ENCODE results near the gene KRTAP10-6. TPM values are rescaled to one million over a fixed set of nuclear protein-coding genes. Genes with fewer than 3 reads are reported as not detected.

Gene KRTAP10-6
- total RNA-seq, 1 experiment from 2014 or later, result 0.39 TPM

DNA sequence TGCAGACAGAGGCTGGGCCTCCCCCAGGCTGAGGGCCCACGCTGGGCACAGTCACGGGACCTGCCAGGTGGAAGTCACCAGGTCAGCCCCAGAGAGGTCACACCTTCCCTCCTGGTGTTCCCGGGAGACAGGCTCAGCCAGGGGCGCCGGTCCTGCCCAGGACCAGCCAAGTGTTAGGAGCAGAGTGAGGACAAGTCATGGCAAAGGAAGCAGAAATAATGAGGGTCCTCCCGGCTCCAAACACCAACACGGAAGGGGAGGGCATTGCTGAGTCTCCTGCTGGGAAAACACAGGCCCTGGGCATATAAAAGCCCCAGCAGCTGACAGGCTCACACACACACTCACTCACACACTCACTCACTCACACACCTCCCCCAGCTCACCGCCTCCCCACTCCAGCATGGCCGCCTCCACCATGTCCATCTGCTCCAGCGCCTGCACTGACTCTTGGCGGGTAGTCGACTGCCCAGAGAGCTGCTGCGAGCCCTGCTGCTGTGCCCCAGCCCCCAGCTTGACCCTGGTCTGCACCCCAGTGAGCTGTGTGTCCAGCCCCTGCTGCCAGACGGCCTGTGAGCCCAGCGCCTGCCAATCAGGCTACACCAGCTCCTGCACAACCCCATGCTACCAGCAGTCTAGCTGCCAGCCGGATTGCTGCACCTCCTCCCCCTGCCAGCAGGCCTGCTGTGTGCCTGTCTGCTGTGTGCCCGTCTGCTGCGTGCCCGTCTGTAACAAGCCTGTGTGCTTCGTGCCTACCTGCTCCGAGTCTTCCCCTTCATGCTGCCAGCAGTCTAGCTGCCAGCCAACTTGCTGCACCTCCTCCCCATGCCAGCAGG is 44.9 kb upstream of the KRTAP10-6 start, which contains the start of gene KRTAP10-10:
TSS of gene KRTAP10-10 (plus strand) at position 339 of the 833 bp plus-strand sequence. CDS start at position 401, 62 bp downstream.
- no peak within 1 kb of the TSS for H3K27ac ChIP-seq (ENCODE audit: low read depth, low read length, poor library complexity, severe bottlenecking)
- ChIA-PET POLR2A (ENCODE audit: low non-redundant PET) (no interaction called here), CTCF (no interaction called here)
- no peak for DNase-seq (ENCODE audit: low spot score)
- peaks cover 2% of the 10 kb centered on the region for H3K9me3 ChIP-seq (ENCODE audit: low read depth, low read length, poor library complexity, severe bottlenecking)
- H3K36me3 ChIP-seq (ENCODE audit: insufficient read depth, low read length, poor library complexity, severe bottlenecking), result no peaks in the 10 kb centered on the region
- BruUV-seq (replicated peaks), result no TSS peak
- intact Hi-C loops (cut with micrococcal nuclease; ENCODE audit: unreplicated experiment), result no loop called here
- H3K27me3 ChIP-seq (replicated peaks; ENCODE audit: insufficient read depth, low read depth, low read length, poor library complexity), result no peaks in the 10 kb centered on the region
- H3K4me3 ChIP-seq (ENCODE audit: low read depth, low read length, poor library complexity, severe bottlenecking), result no peak within 1 kb of the TSS
- no peaks in the 10 kb centered on the region for H3K4me1 ChIP-seq (ENCODE audit: insufficient read depth, low read length, poor library complexity, severe bottlenecking)
- no peak for TF ChIP-seq EZH2 (IDR thresholded peaks at IDR 0.05; ENCODE audit: borderline replicate concordance, low read depth, low read length, poor library complexity, severe bottlenecking)
- TF ChIP-seq, protein P1, sequence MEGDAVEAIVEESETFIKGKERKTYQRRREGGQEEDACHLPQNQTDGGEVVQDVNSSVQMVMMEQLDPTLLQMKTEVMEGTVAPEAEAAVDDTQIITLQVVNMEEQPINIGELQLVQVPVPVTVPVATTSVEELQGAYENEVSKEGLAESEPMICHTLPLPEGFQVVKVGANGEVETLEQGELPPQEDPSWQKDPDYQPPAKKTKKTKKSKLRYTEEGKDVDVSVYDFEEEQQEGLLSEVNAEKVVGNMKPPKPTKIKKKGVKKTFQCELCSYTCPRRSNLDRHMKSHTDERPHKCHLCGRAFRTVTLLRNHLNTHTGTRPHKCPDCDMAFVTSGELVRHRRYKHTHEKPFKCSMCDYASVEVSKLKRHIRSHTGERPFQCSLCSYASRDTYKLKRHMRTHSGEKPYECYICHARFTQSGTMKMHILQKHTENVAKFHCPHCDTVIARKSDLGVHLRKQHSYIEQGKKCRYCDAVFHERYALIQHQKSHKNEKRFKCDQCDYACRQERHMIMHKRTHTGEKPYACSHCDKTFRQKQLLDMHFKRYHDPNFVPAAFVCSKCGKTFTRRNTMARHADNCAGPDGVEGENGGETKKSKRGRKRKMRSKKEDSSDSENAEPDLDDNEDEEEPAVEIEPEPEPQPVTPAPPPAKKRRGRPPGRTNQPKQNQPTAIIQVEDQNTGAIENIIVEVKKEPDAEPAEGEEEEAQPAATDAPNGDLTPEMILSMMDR (conservative IDR thresholded peaks at IDR 0.05; ENCODE audit: low read depth, low read length), result no peak

DNA sequence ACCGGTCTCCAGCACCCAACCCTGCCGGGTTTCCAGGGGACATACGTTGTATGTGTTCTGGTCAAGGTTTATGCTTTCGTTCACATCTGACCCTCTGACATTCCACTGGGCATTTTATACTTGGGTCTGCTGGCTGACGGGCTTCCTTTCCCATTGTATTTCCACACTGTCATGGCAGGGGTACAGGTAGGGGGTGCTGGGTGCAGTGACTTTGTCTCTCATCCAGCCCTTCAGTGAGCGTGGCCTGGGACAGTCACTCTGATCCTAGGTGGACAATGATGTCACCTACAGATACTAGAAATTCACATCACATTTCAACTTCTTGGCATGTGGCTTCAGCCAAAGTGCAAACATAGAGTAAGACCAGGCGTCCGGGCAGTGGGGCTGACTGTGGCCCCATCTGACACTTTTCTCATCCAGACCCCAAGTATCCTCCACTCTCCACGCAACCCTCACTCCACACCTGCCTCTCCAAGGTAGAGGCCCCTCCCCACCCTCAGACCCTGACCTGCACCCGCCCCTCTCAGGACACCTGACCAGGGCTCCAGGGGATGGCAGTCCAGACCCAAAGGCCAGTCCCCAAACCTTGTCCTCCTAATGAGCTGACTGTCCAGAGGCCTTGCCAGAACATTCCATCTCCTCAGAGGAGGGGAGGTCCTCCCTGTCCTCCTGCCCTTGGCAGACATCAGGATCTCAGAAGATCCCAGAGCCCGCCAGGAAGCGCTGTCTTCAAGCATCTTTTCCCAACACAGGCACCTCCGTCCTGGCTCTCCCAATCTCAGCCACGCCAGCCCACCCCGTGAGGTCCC is 44.1 kb upstream of the KRTAP10-6 start:
- TF ChIP-seq, protein P1 (conservative IDR thresholded peaks at IDR 0.05; ENCODE audit: low read depth, low read length), result no peak
- no peak for TF ChIP-seq EZH2 (IDR thresholded peaks at IDR 0.05; ENCODE audit: borderline replicate concordance, low read depth, low read length, poor library complexity, severe bottlenecking)
- no peaks in the 10 kb centered on the region for H3K4me1 ChIP-seq (ENCODE audit: insufficient read depth, low read length, poor library complexity, severe bottlenecking)
- BruUV-seq (replicated peaks), result no TSS peak
- H3K4me3 ChIP-seq (ENCODE audit: low read depth, low read length, poor library complexity, severe bottlenecking), result no peak overlapping the region
- H3K27me3 ChIP-seq (replicated peaks; ENCODE audit: insufficient read depth, low read depth, low read length, poor library complexity), result no peaks in the 10 kb centered on the region
- CTCF ChIA-PET, result no interaction called here
- peaks cover 9% of the 10 kb centered on the region for H3K9me3 ChIP-seq (ENCODE audit: low read depth, low read length, poor library complexity, severe bottlenecking)
- H3K36me3 ChIP-seq (ENCODE audit: insufficient read depth, low read length, poor library complexity, severe bottlenecking), result no peaks in the 10 kb centered on the region
- H3K27ac ChIP-seq (ENCODE audit: low read depth, low read length, poor library complexity, severe bottlenecking), result no peak overlapping the region
- intact Hi-C loops (cut with micrococcal nuclease; ENCODE audit: unreplicated experiment), result no loop called here
- DNase-seq (ENCODE audit: low spot score), result no peak
- POLR2A ChIA-PET (ENCODE audit: low non-redundant PET), result no interaction called here

DNA sequence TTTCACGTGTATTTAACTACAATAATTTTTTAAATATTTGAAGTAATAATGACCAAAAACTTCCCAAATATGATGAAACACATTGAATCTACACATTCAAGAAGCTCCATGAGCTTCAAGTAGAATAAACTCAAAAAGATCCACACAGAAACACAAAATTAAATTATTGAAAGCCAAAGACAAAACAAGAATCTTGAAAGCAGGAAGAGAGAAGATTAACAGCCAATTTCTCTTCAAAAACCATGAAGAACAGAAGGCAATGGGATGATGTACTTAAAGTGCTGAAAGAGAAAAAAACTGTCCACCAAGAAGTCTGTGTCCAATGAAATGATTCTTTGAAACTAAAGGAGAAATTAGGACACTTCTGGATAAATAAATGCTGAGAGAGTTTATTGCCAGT is 39.8 kb upstream of the KRTAP10-6 start:
- ChIA-PET CTCF (no interaction called here), POLR2A (ENCODE audit: low non-redundant PET) (no interaction called here)
- H3K4me1 ChIP-seq (ENCODE audit: insufficient read depth, low read length, poor library complexity, severe bottlenecking), result no peaks in the 10 kb centered on the region
- H3K4me3 ChIP-seq (ENCODE audit: low read depth, low read length, poor library complexity, severe bottlenecking), result no peak overlapping the region
- H3K27ac ChIP-seq (ENCODE audit: low read depth, low read length, poor library complexity, severe bottlenecking), result no peak overlapping the region
- DNase-seq (ENCODE audit: low spot score), result no peak
- no peaks in the 10 kb centered on the region for H3K27me3 ChIP-seq (replicated peaks; ENCODE audit: insufficient read depth, low read depth, low read length, poor library complexity)
- TF ChIP-seq EZH2 (IDR thresholded peaks at IDR 0.05; ENCODE audit: borderline replicate concordance, low read depth, low read length, poor library complexity, severe bottlenecking), result no peak
- TF ChIP-seq, protein P1 (conservative IDR thresholded peaks at IDR 0.05; ENCODE audit: low read depth, low read length), result no peak
- peaks cover 16% of the 10 kb centered on the region for H3K9me3 ChIP-seq (ENCODE audit: low read depth, low read length, poor library complexity, severe bottlenecking)
- no TSS peak for BruUV-seq (replicated peaks)
- no peaks in the 10 kb centered on the region for H3K36me3 ChIP-seq (ENCODE audit: insufficient read depth, low read length, poor library complexity, severe bottlenecking)
- intact Hi-C loops (cut with micrococcal nuclease; ENCODE audit: unreplicated experiment), result no loop called here
